ENCODE measurements around the gene ARHGEF35.
"Not testable (repeated sequence)": the region's sequence is repeated elsewhere in the genome, so short reads cannot be mapped to it uniquely, and the experiment has no call there.

DNA sequence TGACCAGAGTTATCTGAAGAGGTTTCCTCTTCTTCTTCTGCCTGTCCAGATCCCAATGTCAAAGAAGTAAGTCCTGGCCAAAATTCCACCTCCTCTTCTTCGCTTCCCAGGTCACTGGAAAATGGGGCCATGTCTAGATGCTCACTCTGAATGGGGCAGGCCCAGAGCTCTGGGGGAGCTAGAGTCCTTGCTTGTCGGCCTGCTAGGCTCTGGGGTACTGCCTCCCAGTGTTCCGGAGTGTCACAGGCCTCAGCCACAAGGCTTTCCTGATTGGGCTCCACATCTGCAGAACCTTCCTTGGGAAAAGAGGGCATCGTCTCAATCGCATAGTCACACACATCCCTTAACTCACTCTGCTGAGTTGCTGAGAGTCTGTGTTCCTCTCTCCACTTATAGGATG lies 7.8 kb downstream of the ARHGEF35 start:
- not testable (repeated sequence) for TF ChIP-seq SNAI2 (CRISPR knock-in tag; IDR thresholded peaks at IDR 0.05); ARNTL (CRISPR knock-in tag; IDR thresholded peaks at IDR 0.05; ENCODE audit: borderline replicate concordance, low read depth); PATZ1 (CRISPR knock-in tag; IDR thresholded peaks at IDR 0.05; ENCODE audit: borderline replicate concordance); CREB5 (CRISPR knock-in tag; IDR thresholded peaks at IDR 0.05; ENCODE audit: low read depth); TOX (CRISPR knock-in tag; IDR thresholded peaks at IDR 0.05; ENCODE audit: borderline replicate concordance); ESRRG (CRISPR knock-in tag; IDR thresholded peaks at IDR 0.05); ZNF70 (CRISPR knock-in tag; IDR thresholded peaks at IDR 0.05); CSDC2 (CRISPR knock-in tag; IDR thresholded peaks at IDR 0.05); CSRNP3 (CRISPR knock-in tag; IDR thresholded peaks at IDR 0.05); GLIS3 (CRISPR knock-in tag; IDR thresholded peaks at IDR 0.05); RARB (CRISPR knock-in tag; IDR thresholded peaks at IDR 0.05); TSHZ2 (CRISPR knock-in tag; IDR thresholded peaks at IDR 0.05); ISL1 (CRISPR knock-in tag; IDR thresholded peaks at IDR 0.05)

All from SK-N-SH treated with all-trans-retinoic acid at 6 μM for 48 hours (cell line).